HepG2 (cell line): ENCODE data around the gene RHOBTB3. TPM values are rescaled to one million over a fixed set of nuclear protein-coding genes. Genes with fewer than 3 reads are reported as not detected.

Source experiments
- AHDC1 ChIP-seq: sonication (generic); formaldehyde crosslinking; IDR thresholded peaks from 2 replicates; pipeline ENCODE4 v1.5.1; 2020; ENCODE audit warnings: mild to moderate bottlenecking, missing genetic modification reagents, borderline replicate concordance
- CBX2 ChIP-seq, 2 experiments: fragments of 200-600 bp in 1 of 2; sonication (generic); formaldehyde crosslinking in 1 of 2; IDR thresholded peaks; 2 replicates each; pipeline versions ENCODE4 v1.7.0 to v1.8.1; 2018 to 2022; ENCODE audit warnings: low read depth in 2 of 2, low read length in 1 of 2, mild to moderate bottlenecking in 1 of 2, missing genetic modification reagents in 1 of 2
- ELF3 ChIP-seq: IDR thresholded peaks from 2 replicates; pipeline ENCODE4 v1.6.1; 2016; ENCODE audit warnings: missing genetic modification reagents, missing compliant biosample characterization
- ETV5 ChIP-seq: IDR thresholded peaks from 2 replicates; pipeline ENCODE4 v1.6.1; 2018; ENCODE audit warnings: missing biosample characterization, missing genetic modification reagents, inconsistent platforms, borderline replicate concordance
- FOSL2 ChIP-seq: sonication (generic); formaldehyde crosslinking; IDR thresholded peaks from 2 replicates; pipeline ENCODE4 v1.4.0; 2020; ENCODE audit warnings: missing genetic modification reagents
- HNF4A ChIP-seq: sonication (generic); formaldehyde crosslinking; IDR thresholded peaks from 2 replicates; pipeline ENCODE4 v1.4.0; 2020; ENCODE audit warnings: missing genetic modification reagents
- ISX ChIP-seq: sonication (generic); formaldehyde crosslinking; conservative IDR thresholded peaks from 2 replicates; pipeline ENCODE4 v1.5.0; 2020; ENCODE audit warnings: missing genetic modification reagents
- KAT7 ChIP-seq: IDR thresholded peaks from 2 replicates; pipeline ENCODE4 v1.6.1; 2018; ENCODE audit warnings: borderline replicate concordance, missing compliant biosample characterization
- PATZ1 ChIP-seq: sonication (generic); formaldehyde crosslinking; IDR thresholded peaks from 2 replicates; pipeline ENCODE4 v1.4.0; 2020; ENCODE audit warnings: missing genetic modification reagents
- PCBP1 ChIP-seq: fragments of 200-400 bp; formaldehyde crosslinking; IDR thresholded peaks from 2 replicates; pipeline ENCODE4 v1.6.1; 2017; ENCODE audit warnings: mild to moderate bottlenecking, low read depth, low read length, borderline replicate concordance
- ZBTB42 ChIP-seq: sonication (generic); formaldehyde crosslinking; IDR thresholded peaks from 2 replicates; pipeline ENCODE4 v1.5.0; 2020; ENCODE audit warnings: mild to moderate bottlenecking, missing genetic modification reagents
- ZFP1 ChIP-seq: IDR thresholded peaks from 2 replicates; pipeline ENCODE4 v1.6.1; 2016
- ZNF292 ChIP-seq: sonication (generic); formaldehyde crosslinking; IDR thresholded peaks from 2 replicates; pipeline ENCODE4 v1.8.1; 2022; ENCODE audit warnings: mild to moderate bottlenecking, low read depth, missing genetic modification reagents, borderline replicate concordance
- ZNF337 ChIP-seq: sonication (generic); formaldehyde crosslinking; IDR thresholded peaks from 2 replicates; pipeline ENCODE4 v1.5.1; 2020; ENCODE audit warnings: missing genetic modification reagents, low read depth, mild to moderate bottlenecking, borderline replicate concordance
- ZNF547 ChIP-seq: sonication (generic); formaldehyde crosslinking; IDR thresholded peaks from 2 replicates; pipeline ENCODE4 v1.5.1; 2020; ENCODE audit warnings: mild to moderate bottlenecking, missing genetic modification reagents
- ZNF788 ChIP-seq: sonication (generic); formaldehyde crosslinking; IDR thresholded peaks from 2 replicates; pipeline ENCODE4 v1.5.0; 2020; ENCODE audit warnings: mild to moderate bottlenecking, missing genetic modification reagents, borderline replicate concordance
- polyA plus RNA-seq, 8 experiments: library from polyadenylated mRNA; depleted of rRNA in 3 of 8; stranded (reverse) in 7 of 8; unstranded in 1 of 8; fragments of >200 nt; fragmentation: Illumina TruSeq in 4 of 8; extraction: Trizol in 4 of 8; gene quantifications; 2 replicates each; pipeline versions ENCODE4 v1.2.1 to v1.2.3, GENCODE V29; 2011 to 2016; ENCODE audit warnings: low read depth in 4 of 8, missing spikeins in 1 of 8, mixed read lengths in 1 of 8; ENCODE audit not compliant: insufficient read depth in 1 of 8
- total RNA-seq, 5 experiments: library from RNA; depleted of rRNA; stranded (reverse); fragments of >200 nt; fragmentation: Illumina TruSeq; extraction: Trizol; gene quantifications; 2 replicates each; pipeline ENCODE4 v1.2.3, GENCODE V29; 2016; ENCODE audit warnings: low read depth in 1 of 5
- TF ChIP-seq, protein P1 (sequence below): sonication (generic); formaldehyde crosslinking; IDR thresholded peaks from 2 replicates; pipeline ENCODE4 v1.5.0; 2020; ENCODE audit warnings: mild to moderate bottlenecking, missing genetic modification reagents
- TF ChIP-seq, protein P2 (sequence below): sonication (generic); formaldehyde crosslinking; IDR thresholded peaks from 2 replicates; pipeline ENCODE4 v1.9.0; 2022; ENCODE audit warnings: missing genetic modification reagents, mild to moderate bottlenecking, borderline replicate concordance

Gene RHOBTB3
- total and polyA plus RNA-seq, 2 of the 13 experiments (the other 11 are each of a cell fraction or from before 2014, with no cell fraction given) = 31.6 to 35.4 TPM

DNA sequence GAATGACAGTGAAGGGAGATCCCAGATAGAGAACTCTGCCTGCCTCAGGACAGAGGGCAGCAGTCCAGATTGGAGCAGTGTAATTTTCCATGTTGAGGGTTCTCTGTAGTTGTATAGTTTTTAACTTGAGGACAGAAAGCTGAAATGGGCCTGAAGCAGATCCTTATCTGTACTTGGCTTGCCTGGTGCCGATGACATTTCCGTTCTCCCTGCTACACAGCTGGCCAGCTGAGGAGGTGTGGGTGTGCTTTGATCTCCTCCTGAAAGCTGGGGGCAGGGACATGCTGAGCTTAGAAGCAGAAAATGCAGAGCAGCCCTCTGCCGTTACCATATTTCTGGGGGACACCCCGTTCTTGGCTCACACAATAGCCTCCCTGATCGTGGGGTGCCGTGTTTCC, 80.9 kb downstream of the RHOBTB3 start (continued):
- TF ChIP-seq AHDC1 (CRISPR knock-in tag) = no peak
- TF ChIP-seq PCBP1 = no peak
- TF ChIP-seq ELF3 (CRISPR knock-in tag) = peak; percentile 85
- no peak for TF ChIP-seq ISX (CRISPR knock-in tag)
- TF ChIP-seq ZFP1 (CRISPR knock-in tag) = 0 out of 2 replicates have a peak, but pooled peaks have one; percentile 25
- TF ChIP-seq ZNF788 = peak; percentile 32; the same call in 1 of the 2 replicates
- TF ChIP-seq CBX2 (IDR thresholded peaks at IDR 0.05; ENCODE audit: low read depth, low read length) = no peak
- TF ChIP-seq CBX2 (CRISPR knock-in tag; IDR thresholded peaks at IDR 0.05; ENCODE audit: low read depth) = no peak
- TF ChIP-seq HNF4A (CRISPR knock-in tag) = peak; percentile 65; the same call in 1 of the 2 replicates
- no peak for TF ChIP-seq ZNF337 (CRISPR knock-in tag)
- peak; percentile 58; the same call in 1 of the 2 replicates for TF ChIP-seq ZNF547 (CRISPR knock-in tag)
- TF ChIP-seq ETV5 (CRISPR knock-in tag) = peak; percentile 94
- TF ChIP-seq, protein P1, sequence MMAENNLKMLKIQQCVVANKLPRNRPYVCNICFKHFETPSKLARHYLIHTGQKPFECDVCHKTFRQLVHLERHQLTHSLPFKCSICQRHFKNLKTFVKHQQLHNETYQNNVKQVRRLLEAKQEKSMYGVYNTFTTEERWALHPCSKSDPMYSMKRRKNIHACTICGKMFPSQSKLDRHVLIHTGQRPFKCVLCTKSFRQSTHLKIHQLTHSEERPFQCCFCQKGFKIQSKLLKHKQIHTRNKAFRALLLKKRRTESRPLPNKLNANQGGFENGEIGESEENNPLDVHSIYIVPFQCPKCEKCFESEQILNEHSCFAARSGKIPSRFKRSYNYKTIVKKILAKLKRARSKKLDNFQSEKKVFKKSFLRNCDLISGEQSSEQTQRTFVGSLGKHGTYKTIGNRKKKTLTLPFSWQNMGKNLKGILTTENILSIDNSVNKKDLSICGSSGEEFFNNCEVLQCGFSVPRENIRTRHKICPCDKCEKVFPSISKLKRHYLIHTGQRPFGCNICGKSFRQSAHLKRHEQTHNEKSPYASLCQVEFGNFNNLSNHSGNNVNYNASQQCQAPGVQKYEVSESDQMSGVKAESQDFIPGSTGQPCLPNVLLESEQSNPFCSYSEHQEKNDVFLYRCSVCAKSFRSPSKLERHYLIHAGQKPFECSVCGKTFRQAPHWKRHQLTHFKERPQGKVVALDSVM = no peak
- peak; percentile 34; the same call in 1 of the 2 replicates for TF ChIP-seq KAT7
- peak; percentile 97 for TF ChIP-seq ZBTB42 (CRISPR knock-in tag)
- peak; percentile 56 for TF ChIP-seq FOSL2 (CRISPR knock-in tag)
- TF ChIP-seq PATZ1 (CRISPR knock-in tag) = peak; percentile 77
- TF ChIP-seq ZNF292 = peak; percentile 67; the same call in 1 of the 2 replicates
- TF ChIP-seq, protein P2, sequence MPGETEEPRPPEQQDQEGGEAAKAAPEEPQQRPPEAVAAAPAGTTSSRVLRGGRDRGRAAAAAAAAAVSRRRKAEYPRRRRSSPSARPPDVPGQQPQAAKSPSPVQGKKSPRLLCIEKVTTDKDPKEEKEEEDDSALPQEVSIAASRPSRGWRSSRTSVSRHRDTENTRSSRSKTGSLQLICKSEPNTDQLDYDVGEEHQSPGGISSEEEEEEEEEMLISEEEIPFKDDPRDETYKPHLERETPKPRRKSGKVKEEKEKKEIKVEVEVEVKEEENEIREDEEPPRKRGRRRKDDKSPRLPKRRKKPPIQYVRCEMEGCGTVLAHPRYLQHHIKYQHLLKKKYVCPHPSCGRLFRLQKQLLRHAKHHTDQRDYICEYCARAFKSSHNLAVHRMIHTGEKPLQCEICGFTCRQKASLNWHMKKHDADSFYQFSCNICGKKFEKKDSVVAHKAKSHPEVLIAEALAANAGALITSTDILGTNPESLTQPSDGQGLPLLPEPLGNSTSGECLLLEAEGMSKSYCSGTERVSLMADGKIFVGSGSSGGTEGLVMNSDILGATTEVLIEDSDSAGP = peak; percentile 23; the same call in 1 of the 2 replicates
